ENCODE measurements around the gene OOSP2.

The OOSP2 gene
- long read RNA-seq, result 0 reads

- Histone ChIP-seq H3K27me3 (ENCODE audit: insufficient read depth, poor library complexity, severe bottlenecking) (no peaks in the 10 kb centered on the region), H3K27ac (replicated peaks) (no peak within 1 kb of the TSS), H3K4me3 (replicated peaks; ENCODE audit: insufficient read depth, low read length) (no peak within 1 kb of the TSS)
- DNase-seq (ENCODE audit: low read depth in 1 of 2, low spot score in 1 of 2), result no peak
- TF ChIP-seq POLR2AphosphoS5 (IDR thresholded peaks at IDR 0.05; ENCODE audit: low read depth), result no peak
- TF ChIP-seq REST (IDR thresholded peaks at IDR 0.05; ENCODE audit: insufficient replicate concordance, low read depth), result no peak
- TF ChIP-seq SPI1 (IDR thresholded peaks at IDR 0.05; ENCODE audit: borderline replicate concordance, low read depth), result no peak
- no peak for TF ChIP-seq CTCF (IDR thresholded peaks at IDR 0.05; ENCODE audit: insufficient read depth, low read length)
- no peak for TF ChIP-seq GABPA (IDR thresholded peaks at IDR 0.05; ENCODE audit: low read depth)
Observed at GRCh38 chr11:60040109-60040508, at the start of gene OOSP2. Gene OOSP2, plus strand, starts transcription at chr11:60040409. Its CDS starts 51 bp downstream, at chr11:60040460.

GRCh38 chr11:59990421-59990820 lies 49.8 kb upstream of the OOSP2 start:
- DNase-seq (ENCODE audit: low read depth in 1 of 2, low spot score in 1 of 2), result no peak
- TF ChIP-seq CTCF (IDR thresholded peaks at IDR 0.05; ENCODE audit: insufficient read depth, low read length), result no peak
- TF ChIP-seq POLR2AphosphoS5 (IDR thresholded peaks at IDR 0.05; ENCODE audit: low read depth), result no peak
- TF ChIP-seq REST (IDR thresholded peaks at IDR 0.05; ENCODE audit: insufficient replicate concordance, low read depth), result no peak
- TF ChIP-seq SPI1 (IDR thresholded peaks at IDR 0.05; ENCODE audit: borderline replicate concordance, low read depth), result no peak
- no peak for TF ChIP-seq GABPA (IDR thresholded peaks at IDR 0.05; ENCODE audit: low read depth)
- Histone ChIP-seq H3K27me3 (ENCODE audit: insufficient read depth, poor library complexity, severe bottlenecking) (no peaks in the 10 kb centered on the region), H3K4me3 (replicated peaks; ENCODE audit: insufficient read depth, low read length) (no peak overlapping the region), H3K27ac (replicated peaks) (no peak overlapping the region)

GRCh38 chr11:59992425-59992824 lies 47.8 kb upstream of the OOSP2 start:
- peak overlapping the region; percentile 28; the same call in 1 of the 2 replicates for H3K27ac ChIP-seq (replicated peaks)
- TF ChIP-seq SPI1 (IDR thresholded peaks at IDR 0.05; ENCODE audit: borderline replicate concordance, low read depth), result peak; percentile 68
- TF ChIP-seq GABPA (IDR thresholded peaks at IDR 0.05; ENCODE audit: low read depth), result no peak
- peak in 1 of 2 experiments; percentile 6 for DNase-seq (ENCODE audit: low read depth in 1 of 2, low spot score in 1 of 2)
- H3K27me3 ChIP-seq (ENCODE audit: insufficient read depth, poor library complexity, severe bottlenecking), result no peaks in the 10 kb centered on the region
- H3K4me3 ChIP-seq (replicated peaks; ENCODE audit: insufficient read depth, low read length), result no peak overlapping the region

- no peak for TF ChIP-seq POLR2AphosphoS5 (IDR thresholded peaks at IDR 0.05; ENCODE audit: low read depth)
- TF ChIP-seq CTCF (IDR thresholded peaks at IDR 0.05; ENCODE audit: insufficient read depth, low read length), result no peak
- no peak for TF ChIP-seq GABPA (IDR thresholded peaks at IDR 0.05; ENCODE audit: low read depth)
- no peak for TF ChIP-seq REST (IDR thresholded peaks at IDR 0.05; ENCODE audit: insufficient replicate concordance, low read depth)
- no peak for TF ChIP-seq SPI1 (IDR thresholded peaks at IDR 0.05; ENCODE audit: borderline replicate concordance, low read depth)
- Histone ChIP-seq H3K27ac (replicated peaks) (no peak overlapping the region), H3K27me3 (ENCODE audit: insufficient read depth, poor library complexity, severe bottlenecking) (no peaks in the 10 kb centered on the region), H3K4me3 (replicated peaks; ENCODE audit: insufficient read depth, low read length) (no peak overlapping the region)
- DNase-seq (ENCODE audit: low read depth in 1 of 2, low spot score in 1 of 2), result no peak
Observed at GRCh38 chr11:59997800-59998199, 42.4 kb upstream of the OOSP2 start.

All from HL-60 (cell line).